LNCaP clone FGC (cell line): ENCODE data around the gene CCR4.
"Not testable (repeated sequence)": the region's sequence is repeated elsewhere in the genome, so short reads cannot be mapped to it uniquely, and the experiment has no call there.

Experiments
- DNase-seq: peaks from one replicate; pipeline ENCODE4 v3.0.0-alpha.2; 2011; ENCODE audit warnings: low read depth
- H3K4me3 ChIP-seq: 2 replicates; pipeline ENCODE4 v1.5.1; 2011; ENCODE audit warnings: mild to moderate bottlenecking, low read depth, low read length, control low read depth
- TF ChIP-seq, protein P1 (sequence below): IDR thresholded peaks from 2 replicates; pipeline ENCODE4 v1.5.1; 2012; ENCODE audit warnings: mild to moderate bottlenecking; ENCODE audit not compliant: control insufficient read depth, insufficient read depth; ENCODE audit errors: extremely low read depth

Gene CCR4

GRCh38 chr3:32977861-32978260 is 26.4 kb downstream of the CCR4 start:
- no peak for DNase-seq
- TF ChIP-seq, protein P1, sequence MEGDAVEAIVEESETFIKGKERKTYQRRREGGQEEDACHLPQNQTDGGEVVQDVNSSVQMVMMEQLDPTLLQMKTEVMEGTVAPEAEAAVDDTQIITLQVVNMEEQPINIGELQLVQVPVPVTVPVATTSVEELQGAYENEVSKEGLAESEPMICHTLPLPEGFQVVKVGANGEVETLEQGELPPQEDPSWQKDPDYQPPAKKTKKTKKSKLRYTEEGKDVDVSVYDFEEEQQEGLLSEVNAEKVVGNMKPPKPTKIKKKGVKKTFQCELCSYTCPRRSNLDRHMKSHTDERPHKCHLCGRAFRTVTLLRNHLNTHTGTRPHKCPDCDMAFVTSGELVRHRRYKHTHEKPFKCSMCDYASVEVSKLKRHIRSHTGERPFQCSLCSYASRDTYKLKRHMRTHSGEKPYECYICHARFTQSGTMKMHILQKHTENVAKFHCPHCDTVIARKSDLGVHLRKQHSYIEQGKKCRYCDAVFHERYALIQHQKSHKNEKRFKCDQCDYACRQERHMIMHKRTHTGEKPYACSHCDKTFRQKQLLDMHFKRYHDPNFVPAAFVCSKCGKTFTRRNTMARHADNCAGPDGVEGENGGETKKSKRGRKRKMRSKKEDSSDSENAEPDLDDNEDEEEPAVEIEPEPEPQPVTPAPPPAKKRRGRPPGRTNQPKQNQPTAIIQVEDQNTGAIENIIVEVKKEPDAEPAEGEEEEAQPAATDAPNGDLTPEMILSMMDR, result no peak
- H3K4me3 ChIP-seq, result no peak overlapping the region

- no peak overlapping the region for H3K4me3 ChIP-seq
- TF ChIP-seq, protein P1, result no peak
- no peak for DNase-seq
Measured at GRCh38 chr3:32978331-32978730, 26.9 kb downstream of the CCR4 start.

DNA sequence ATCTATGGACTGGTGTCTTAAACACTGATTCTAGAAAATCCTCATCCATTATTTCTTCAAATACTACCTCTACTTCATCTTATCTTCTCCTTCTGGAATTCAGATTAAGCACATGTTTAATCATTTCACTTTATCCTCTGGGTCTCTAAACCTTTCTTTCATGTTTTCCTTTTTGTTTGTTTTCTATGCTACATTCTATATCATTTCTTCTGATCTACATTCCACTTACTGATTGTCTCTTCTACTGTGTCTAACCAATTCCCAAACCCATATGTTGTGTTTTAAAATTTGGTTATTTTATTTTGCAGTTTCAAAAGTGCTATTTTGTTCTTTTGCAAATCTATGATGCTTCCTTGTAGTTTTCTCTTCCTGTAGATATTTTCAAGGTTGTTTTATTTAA is 31.7 kb downstream of the CCR4 start:
- DNase-seq, result no peak
- no peak overlapping the region for H3K4me3 ChIP-seq
- TF ChIP-seq, protein P1, result no peak

GRCh38 chr3:32984918-32985317 is 33.5 kb downstream of the CCR4 start:
- not testable (repeated sequence) for H3K4me3 ChIP-seq, DNase-seq

DNA sequence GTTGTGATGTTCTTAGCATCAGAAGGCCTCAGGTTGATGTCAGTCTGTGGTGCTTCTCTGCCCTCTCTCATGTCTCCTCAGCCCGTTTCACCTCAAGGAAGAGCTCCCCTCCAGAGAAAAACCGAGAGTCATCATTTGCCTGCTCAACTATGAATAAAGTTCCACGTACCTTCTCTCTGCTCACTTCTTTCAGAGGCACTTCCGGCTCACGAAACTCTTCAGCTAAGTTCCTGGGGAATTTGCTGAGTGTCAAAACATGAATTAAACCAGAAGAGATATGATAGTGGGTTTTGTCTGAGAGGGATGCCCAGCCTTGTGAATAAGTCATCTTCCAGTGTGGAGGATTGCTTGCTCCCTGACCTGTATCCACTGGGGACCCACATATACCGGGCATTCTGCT is 37.7 kb downstream of the CCR4 start:
- no peak for DNase-seq
- no peak overlapping the region for H3K4me3 ChIP-seq
- TF ChIP-seq, protein P1, result no peak

GRCh38 chr3:32990116-32990515 is 38.7 kb downstream of the CCR4 start:
- TF ChIP-seq, protein P1, result no peak
- DNase-seq, result no peak
- H3K4me3 ChIP-seq, result no peak overlapping the region

GRCh38 chr3:32991781-32992180 is 40.3 kb downstream of the CCR4 start:
- H3K4me3 ChIP-seq, result no peak overlapping the region
- DNase-seq, result no peak
- TF ChIP-seq, protein P1, result no peak

DNA sequence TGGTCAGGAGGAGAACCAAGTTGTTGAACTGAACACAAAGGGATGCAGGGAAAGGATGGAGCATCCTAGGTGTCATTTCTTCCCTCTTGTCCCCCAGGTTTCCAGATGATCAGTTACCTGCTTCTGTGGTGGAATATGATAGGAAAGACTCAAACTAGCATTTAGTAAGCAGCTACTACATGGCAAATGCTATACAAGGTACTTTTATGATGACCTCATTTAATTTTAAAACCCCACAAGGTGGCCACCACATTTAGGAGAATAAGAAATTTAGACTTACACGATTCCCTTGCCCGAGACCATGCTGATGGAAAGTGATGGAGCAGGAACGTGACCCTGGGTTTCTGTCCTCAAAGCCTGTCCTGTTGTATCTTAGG is 40.9 kb downstream of the CCR4 start:
- H3K4me3 ChIP-seq, result no peak overlapping the region
- TF ChIP-seq, protein P1, result no peak
- no peak for DNase-seq
